8988T (cell line): ENCODE results near the gene TSHZ2.

ENCODE experiments used
- DNase-seq: peaks from one replicate; pipeline ENCODE4 v3.0.0; 2011

Gene TSHZ2

DNA sequence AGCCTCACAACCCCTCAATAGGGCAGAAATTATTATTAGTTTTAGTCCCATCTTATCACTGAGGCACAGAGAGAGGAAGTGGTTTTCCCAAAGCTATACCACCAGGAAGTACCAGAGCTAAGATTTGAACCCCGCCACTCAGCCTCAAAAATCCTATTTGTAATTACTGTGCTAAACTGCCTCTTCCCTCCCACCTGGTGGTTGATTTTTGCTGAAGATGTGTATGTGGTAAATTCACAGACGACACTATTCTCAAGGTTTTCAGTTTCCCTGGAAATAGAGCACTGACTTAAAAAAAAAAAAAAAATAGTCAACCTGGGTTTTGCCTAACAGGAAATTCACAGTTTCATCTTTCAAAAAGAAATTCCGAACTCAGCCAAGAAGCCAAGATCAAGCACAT is 57.9 kb downstream of the TSHZ2 start:
- DNase-seq, result no peak

DNA sequence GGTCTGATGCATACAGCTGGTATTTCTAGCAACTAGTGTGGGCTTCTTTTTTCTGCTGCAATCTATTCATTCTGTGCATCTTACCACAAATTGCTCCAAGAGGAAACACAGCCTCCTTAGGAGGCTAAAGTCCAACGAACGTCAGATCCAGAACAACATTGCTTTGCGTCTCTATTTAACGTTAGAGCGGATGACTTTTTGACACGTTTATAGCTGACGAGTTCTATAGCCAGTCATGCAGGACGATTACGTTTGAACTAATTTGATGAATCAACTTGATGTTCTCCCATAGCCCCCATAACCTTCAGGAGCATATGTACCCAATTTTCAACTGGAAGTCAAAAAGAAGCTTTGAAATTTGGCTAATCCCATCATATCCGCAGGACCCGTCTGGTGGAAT is 59.9 kb downstream of the TSHZ2 start:
- no peak for DNase-seq

DNA sequence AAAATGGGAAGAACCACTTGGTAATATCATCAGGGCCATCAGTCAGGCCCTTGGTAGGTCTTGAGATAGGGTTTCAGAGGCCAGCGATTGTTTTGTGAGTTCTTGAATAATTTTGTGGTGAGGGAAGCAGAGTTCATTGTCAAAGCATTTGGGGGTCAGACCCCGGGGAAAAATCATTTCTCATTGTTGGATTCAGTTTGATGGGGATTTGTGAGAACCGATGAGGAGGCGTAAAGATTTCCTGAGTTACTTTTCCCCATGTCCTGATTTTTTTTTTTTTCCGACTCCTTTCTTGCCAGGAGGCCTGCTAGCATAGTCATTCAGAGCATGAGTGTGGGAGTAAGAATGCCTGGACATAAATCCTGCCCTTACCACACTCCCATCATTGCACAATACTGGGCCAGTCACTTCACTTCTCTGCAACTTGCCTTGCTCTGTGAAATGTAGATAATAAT is 60.3 kb downstream of the TSHZ2 start:
- DNase-seq, result no peak

DNA sequence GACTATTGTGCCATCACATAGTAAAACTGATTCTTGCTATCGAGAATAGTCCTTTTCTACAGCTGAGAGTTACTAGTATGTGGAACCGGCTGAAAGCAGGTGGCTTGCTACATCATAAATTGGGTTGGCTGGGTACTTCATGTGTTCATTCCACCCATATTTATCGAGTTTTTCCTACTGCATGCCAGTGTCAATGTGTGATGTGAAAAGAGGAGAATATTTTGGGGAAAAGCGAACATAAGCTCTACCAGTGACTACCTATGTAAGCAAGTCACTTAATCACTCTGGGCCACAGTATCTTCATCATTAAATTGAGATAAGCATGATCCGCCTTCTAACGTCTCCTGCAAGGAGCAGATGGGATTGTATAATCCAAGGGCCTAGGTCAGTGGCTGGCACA is 61.0 kb downstream of the TSHZ2 start:
- DNase-seq, result no peak

DNA sequence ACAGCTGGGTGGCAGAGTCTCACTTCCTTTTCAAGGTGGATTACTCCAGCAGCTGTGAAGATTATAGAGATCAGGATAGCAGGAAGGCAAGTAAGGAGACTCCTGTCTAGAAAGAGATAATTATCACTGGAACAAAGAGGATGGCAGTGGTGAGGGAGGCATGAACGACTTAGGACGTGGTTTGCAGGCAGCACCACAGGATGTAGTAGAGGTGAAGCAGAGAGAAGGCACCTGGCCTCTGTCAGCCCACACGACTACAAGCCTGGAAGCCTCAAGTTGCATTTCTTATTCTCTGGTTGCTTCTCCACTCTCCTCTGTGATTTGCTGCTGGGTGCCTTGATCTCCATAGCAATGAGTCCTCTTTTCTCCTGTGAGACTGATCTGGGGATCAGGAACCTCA is 62.7 kb downstream of the TSHZ2 start:
- no peak for DNase-seq

DNA sequence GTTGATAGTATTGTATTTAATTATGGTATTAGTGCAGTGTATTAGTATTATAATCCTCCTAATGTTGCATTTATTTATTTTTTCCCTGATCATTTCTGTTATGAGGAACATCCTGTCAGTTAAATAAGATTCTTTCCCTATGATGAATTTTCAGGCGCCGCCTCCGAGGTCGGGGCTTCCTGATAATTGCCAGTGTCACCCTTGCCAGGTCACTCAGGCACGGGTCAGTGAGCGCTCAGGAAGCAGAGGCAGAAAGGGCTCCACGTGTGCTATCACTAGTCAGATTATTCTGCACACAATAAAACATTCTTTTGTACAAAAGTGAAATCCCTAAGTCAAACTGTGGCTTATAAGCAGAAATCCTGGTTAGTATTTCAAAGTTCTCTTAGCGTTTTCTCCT is 64.8 kb downstream of the TSHZ2 start:
- no peak for DNase-seq

DNA sequence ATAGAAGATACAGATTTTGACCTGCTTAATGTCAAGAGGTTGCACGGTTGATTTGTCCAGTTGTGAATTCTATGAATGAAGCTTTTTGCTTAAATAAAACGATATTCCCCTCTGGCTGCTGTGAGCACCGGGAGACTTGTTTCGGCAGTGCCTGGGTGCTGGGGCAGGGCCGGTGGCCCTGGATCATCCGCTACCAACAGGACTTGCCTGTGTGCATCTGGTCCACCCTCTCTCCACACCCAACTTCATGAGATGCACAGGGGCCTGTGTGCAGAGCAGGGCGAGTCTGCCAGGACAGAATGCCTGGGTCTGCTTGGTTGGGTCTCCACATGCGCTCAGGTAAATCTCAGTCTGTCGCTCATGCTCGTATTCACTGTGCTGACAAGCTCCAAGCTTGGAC is 65.5 kb downstream of the TSHZ2 start:
- no peak for DNase-seq

DNA sequence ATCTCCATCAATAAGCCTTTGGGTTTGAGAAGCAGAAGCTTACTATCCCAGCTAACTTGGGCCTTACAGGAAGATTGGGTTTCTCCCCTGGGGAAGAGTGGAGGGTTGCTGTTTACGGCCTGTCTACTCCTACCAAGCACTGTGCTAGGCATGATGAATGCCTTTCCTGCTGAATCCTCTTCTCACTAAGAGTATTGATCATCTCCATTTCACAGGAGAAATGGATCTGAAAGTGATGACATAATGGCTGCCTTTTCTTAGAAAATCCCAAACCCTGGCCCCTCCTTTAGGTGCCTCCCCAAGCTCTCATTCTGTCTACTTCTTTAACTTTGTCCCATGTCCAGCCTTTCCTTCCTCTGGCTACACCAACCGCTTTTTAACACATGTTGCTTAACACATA is 66.1 kb downstream of the TSHZ2 start:
- no peak for DNase-seq

DNA sequence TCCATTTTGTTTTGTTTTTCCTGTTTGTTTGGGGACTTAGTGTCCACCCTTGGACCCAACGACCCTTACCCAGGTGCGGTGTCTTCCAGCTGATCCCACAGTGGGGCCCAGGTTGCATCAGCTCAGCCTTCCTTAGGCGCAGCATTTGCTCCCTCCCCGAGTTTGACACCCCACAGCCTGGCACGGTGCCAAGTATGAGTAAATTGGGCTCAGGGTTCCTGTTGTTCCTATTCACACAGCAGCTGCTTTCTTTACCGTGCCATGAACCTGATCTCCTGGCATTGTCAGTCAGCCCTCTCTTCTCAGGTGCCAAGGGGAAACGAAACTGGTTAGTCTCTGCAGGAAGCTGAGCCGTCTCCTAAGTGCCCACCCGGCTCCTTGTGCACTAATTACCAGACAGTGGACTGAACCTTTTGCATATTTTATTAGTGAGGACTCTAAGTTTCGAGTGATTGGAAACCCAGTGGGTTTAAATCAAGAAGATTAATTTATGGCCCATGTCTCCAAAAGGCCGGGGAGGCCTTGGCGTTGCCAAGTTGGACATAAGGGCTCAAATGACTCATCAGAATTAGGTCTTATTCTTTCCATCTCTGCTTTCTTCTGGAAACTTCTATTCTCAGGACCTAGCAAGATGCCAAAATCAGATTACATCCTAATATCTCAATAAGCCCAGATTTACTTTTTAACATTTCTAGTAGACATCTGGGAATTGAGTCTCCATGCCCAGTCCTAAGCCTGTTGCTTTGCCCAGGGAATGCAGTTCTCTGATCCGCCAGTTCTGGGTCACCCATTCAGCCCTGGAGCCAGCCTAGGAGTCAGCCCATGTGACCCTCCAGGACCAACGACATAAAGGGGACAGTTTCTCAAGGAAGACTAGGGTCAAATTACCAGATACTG is 68.8 kb downstream of the TSHZ2 start:
- no peak for DNase-seq

DNA sequence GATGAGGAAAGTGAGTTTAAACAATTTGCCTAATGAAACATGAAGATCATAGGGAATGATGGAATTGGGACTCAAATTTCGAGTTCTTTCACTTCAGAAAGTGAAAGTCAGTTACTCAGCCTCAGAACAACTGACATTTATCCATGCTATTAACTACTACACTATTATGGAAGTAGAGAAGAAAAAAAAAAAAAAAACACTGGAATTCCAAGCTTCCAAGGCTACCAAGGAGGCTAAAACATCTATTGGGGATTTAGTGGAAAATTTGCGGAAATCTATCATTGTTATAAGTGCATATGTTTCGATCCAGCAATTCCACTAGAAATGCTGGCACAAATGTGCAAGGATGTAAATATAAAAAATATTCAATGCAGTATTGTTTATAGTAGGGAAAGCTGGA is 70.4 kb downstream of the TSHZ2 start:
- no peak for DNase-seq

DNA sequence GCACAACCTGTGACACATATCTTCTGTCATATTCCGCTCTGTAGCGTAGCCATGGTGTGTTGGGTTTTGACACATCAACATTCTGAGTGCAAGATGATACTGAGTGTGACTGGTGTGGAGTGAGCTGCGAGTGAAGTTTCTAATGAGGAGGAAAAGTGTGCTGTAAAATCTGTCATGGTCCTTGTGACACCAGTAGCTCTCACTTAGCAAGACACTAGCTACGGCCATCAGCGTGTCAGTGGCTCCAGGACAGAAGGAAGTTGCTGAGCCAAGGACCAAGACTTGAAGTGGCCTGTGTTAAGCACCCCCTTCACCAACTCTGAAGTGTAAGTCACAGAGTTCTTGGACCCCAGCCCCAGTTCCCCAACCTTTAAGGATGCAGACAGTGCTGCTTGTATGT is 72.1 kb downstream of the TSHZ2 start:
- DNase-seq, result no peak

DNA sequence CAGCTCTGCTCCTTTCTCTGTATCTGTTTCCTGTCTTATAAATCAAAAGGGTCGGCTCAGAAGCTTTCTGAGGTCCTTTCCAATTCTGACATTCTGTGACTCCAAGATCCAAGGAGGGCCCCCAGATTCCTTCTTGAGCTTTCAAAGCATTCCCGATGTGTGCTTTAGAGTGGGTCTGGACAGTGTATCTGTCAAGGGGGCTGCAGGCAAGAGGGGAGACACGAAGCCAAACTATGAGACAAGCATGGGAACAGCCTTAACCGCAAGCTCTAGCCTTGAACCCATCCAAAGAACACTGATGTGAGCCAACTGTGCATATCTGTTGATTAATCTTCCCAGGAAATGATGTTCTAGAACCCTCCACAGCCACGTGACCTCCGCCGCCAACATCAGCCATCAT is 73.8 kb downstream of the TSHZ2 start:
- DNase-seq, result no peak

DNA sequence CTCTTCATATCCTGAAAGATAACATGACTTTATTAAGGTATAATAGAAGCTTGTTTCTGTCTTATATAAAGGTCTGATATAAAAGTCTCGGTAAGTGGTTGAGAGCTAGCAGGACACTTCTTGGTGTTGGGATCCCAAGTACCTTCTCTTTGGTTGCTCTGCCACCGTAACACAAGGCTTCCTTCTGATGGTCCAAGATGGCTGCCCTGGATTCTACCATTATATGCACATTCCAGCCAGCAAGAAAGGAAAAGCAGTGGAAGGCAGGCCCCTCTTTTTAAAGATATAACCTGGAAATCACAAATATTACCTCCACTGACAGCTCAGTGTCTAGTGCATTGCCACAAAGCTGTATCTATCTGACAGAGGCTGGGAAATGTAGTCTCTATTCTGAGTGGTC is 75.0 kb downstream of the TSHZ2 start:
- DNase-seq, result no peak

DNA sequence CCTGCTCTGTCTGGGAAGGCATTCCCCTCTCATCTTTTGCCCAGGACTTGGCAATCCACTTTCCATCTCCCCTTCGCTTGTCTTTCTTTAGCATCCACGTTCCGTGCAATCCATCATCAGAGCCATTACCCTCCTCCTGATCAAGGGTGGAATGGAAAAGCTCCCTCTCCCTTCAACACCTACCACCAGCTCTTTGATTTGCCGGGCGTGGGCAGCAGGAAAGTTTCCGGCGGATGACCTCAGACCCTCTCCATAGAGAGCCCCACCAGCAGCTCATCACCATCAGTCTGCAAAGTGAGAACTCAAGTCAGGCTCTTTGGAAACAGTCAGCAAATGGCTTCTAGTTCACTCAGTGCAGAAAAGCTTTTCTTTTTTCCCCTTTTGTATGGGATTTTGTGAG is 76.2 kb downstream of the TSHZ2 start:
- no peak for DNase-seq

DNA sequence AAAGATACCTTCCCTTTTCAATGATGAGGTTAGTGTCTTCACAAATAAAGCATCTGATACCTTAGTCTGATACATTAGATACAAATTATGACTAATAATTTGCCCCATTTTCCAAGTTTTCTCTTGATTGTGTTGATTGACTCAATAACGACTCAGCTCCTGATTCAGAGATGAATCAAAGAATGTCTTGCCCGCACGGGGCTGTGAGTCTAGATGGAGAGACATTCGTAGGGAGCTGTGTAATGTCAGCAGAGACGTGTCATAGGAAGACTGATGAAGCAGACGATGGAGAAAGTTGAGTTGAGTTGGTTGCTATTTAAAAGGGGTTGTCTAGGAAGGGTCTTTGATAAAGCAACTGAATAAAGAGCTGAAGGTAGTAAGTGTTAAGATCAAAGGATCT is 78.2 kb downstream of the TSHZ2 start:
- DNase-seq, result no peak

DNA sequence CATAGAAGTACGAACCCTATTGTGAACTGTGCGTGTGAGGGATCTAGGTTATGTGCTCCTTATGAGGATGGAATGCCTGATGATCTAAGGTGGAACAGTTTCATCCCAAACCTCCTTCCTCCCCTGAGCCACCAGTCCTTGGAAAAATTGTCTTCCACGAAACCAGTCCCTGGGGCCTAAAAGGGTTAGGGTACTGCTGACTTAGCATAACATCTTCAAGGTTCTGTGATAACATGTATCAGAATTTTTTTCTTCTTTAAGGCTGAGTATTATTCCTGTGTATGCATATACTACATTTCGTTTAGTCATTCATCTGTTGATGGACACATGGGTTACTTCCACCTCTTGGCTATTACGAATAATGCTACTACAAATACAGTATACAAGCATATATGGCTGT is 80.2 kb downstream of the TSHZ2 start:
- no peak for DNase-seq

DNA sequence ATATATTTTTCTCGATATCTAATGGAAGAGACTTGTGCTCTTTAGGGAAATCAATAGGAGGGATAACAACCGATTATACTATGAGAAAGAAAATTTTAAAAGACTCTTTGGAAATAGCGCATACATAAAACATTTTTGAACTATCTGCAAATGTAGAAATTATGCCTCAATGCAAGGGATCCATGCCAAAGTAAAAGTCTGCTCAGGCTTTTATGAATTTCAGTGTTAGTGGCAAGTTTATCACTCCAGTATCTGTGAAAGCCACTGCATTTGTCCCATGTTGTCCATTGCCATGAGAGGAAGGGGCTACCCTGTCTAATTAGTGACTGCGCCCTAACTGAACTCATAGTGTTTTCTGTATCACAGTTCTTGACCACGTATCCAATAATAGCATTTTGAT is 81.4 kb downstream of the TSHZ2 start:
- DNase-seq, result no peak

DNA sequence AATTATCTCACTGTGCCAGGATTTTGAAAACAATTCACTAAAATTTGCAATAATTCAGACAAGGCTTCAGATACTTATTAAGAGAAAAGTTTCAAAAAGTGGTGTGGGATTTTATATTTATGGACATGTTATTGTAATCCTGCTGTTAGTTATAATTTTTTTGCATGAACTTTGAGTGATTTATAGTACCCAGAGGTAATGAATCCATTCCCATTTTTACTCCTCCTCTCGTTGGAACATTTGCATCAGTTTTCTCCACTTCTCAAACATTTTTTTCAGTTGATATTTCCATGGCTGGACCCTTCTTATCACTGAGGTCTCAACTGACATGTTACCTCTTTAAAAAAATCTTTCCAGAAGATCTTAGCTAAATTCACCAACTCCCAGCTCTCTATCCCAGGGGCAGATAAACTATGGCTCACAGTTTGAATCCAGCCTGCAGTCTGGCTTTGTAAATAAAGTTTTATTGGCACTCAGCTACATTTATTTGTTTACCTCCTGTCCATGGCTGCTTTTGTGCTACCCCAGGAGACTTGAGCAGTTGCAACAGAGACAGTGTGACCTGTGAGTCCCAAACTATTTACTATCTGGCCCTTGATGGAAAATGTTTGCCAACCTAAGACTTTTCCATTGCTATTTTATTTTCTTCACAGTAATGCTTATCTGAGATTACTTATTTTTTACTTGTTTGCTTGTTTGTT is 83.4 kb downstream of the TSHZ2 start:
- DNase-seq, result no peak

DNA sequence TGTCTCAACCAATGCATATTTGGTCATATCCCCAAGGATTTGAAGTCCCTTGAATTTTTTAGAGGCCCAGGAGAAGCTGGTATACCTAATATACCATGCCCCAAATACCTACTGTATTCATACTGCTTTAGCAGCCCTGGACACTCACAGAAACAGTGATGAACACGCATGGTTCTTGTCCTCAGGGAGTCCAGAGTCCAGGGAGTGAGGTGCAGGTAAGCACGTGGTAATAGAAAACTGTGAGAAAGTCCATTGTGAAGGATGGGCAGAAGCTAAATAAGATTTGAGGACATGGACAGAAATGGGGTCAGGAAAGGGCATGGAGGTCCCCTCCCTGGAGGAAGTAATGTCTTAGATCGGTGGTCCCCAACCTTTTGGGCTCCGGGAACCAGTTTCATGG is 85.4 kb downstream of the TSHZ2 start:
- DNase-seq, result no peak

DNA sequence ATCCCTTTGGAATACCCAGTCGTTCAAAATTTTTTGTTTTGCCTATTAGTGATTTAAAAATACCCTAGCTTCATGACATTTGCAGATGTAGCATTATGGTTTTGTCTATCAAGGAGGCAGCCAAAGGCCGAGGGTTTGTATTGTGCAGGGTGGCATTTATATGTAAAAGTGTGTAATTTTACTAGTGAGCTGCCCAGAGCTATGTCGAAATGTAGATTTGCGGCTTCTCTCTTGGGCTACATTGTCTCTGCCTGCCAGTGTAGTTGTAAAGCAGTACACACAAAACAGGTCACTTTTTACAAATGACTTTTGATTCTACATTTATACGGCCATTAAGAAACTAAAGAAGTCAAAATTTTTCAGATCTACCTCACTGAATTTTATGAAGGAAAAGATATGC is 87.7 kb downstream of the TSHZ2 start:
- no peak for DNase-seq

DNA sequence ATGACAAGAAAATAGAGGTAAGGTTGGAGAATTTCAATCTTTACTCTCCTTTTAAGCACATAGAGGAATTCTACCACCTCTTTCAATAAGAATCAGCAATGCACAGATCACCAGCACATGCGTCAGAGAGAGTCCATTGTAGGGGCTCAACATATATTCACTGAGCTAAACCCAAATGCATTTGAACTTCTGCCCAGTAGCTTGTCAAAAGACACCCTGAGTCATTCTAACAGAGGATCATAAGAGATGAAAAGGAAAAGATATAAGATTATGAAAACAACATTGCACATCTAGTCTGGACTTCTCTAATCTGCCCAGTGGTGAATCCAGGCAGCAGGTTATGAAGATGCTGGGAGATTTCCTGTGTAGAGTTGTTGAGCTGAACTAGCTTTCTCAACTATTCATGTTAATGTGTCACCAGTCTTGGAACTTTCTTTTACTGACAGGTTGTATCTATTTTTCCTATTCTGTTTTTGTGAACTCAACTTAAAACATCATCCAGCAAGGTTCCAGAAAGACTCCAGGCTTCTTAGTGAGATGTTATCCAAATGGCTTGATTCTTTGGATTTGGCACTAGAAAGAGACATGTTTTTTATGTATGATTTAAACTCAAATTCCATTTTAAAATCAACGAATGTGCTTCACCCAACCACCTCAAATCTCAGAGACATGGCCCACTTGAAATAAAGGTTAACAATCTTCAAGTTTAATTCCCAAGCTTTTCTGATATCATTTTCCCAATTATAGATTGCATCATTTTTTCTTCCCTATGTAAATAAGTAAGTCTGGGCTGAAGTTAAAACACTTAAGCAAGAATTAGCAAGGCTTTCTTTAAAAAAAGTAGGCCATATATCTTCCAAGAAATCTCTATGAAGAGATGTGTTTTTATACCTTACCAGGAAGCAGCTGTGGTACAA is 89.3 kb downstream of the TSHZ2 start:
- DNase-seq, result no peak

DNA sequence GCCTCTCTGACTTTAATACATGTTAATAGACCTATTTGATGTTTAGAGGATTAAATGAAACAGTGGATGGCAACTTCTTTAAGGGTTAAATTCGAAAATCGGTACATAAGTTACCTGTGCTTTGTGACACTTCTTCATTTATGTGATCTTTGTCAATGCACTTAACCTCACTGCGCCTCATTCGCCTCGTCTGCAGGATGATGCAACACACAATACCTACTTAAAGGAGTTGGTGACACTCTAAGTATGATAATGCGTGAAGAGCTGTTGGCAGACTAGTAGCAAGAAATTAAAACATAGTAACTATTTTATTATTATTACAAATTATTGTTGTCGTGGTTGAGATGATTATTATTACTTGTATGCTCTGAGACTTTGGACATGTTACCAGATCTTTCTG is 92.8 kb downstream of the TSHZ2 start:
- DNase-seq, result no peak

DNA sequence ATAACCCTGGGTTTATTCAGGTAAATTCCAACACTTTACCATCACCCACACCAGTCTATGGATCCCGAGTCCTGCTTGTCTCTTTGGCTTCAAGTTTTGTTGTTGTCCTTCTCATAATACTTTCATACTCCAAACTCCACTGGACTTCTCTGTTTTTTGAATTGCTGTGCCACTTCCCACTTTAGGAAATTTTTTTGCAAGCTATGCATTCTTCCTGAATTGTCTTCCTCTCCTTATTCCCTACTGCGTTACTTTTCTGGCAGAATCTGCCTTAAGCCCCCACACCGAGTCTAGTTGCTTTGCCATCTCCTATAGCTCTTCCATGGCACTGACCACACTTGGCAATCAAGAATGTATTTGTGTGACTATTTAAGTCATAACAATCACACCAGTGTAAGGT is 96.1 kb downstream of the TSHZ2 start:
- DNase-seq, result no peak

DNA sequence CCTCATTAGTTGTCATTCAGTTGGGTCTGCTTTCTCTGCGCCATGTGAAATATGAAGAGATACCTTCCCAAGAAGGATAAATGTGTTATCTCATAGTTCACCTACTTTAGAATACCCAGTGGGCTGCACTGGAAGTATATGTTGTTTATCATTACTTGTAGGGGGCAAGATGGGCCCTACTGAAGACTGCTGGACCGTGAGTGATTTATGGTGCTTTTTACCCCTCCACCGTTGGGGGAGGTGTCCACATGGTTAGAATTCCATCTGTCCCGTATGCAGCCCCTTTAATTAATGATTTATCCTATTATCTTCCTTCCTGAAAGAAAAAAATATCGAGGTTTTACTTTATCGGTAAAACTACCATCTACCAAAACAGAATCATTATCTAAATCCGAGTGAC is 97.0 kb downstream of the TSHZ2 start:
- no peak for DNase-seq
